ENCODE results near the gene ESPN. TPM values are rescaled to one million over a fixed set of nuclear protein-coding genes. Genes with fewer than 3 reads are reported as not detected.

The ESPN gene
- total and polyA plus RNA-seq, 2 of the 4 experiments (the other 2 are of a cell fraction) = under 0.01 to 0.02 TPM

DNA sequence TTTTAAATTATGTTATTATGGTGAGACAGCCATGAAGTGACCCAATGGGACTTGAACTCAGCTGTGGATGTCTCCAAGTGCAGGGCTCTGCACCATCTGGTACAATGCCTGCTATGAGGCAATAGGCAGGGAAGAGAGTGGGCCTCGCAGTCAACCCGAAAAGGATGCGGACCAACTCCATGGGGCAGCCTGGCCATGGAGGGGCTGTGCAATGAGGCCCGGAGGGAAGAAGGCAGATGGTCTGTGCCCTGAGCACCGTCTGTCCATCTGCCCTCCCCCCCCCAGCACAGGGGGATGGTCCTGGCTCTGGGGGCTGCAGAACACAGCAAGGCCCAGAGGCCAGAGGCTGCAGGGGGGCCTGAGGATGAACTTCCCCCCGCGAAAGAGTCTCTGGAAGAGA lies 17.0 kb downstream of the ESPN start:
- Histone ChIP-seq H4K91ac (ENCODE audit: insufficient read depth, low read depth, low read length) (no peak overlapping the region), H3K56ac (ENCODE audit: extremely low read depth, insufficient read depth, low read length) (no peak overlapping the region), H3K4ac (ENCODE audit: low read depth, low read length) (no peak overlapping the region), H2BK20ac (ENCODE audit: low read depth, low read length) (no peak overlapping the region), H2BK5ac (ENCODE audit: low read depth, low read length, poor library complexity, severe bottlenecking) (no peak overlapping the region), H2BK15ac (ENCODE audit: low read depth, low read length) (no peak overlapping the region), H2BK120ac (ENCODE audit: low read depth, low read length) (no peak overlapping the region), H3K14ac (replicated peaks; ENCODE audit: low read depth, low read length) (no peak overlapping the region), H4K8ac (ENCODE audit: low read depth in 2 of 2, low read length in 2 of 2) (no peak overlapping the region), H4K5ac (ENCODE audit: low read depth, low read length) (no peak overlapping the region), H3K9ac (ENCODE audit: low read depth, low read length) (no peak overlapping the region), H3K4me3 (ENCODE audit: insufficient read depth, low read depth, low read length) (no peak overlapping the region), H2AK5ac (ENCODE audit: low read depth, low read length) (no peak overlapping the region), H3K27me3 (ENCODE audit: control insufficient read depth, insufficient read depth, low read length) (peaks cover 36% of the 10 kb centered on the region), H3K27ac (ENCODE audit: insufficient read depth, low read length) (no peak overlapping the region), H3K9me1 (ENCODE audit: insufficient read depth, low read length) (no peaks in the 10 kb centered on the region; the same call in 1 of the 2 replicates), H3K36me3 (ENCODE audit: control insufficient read depth, insufficient read depth, low read length) (no peaks in the 10 kb centered on the region), H3K18ac (ENCODE audit: low read depth, low read length) (no peak overlapping the region), H3K23ac (ENCODE audit: low read depth, low read length) (no peak overlapping the region), H3K4me2 (ENCODE audit: low read depth, low read length) (no peak overlapping the region), H3K79me1 (ENCODE audit: low read depth in 1 of 2, low read length in 2 of 2) (no peaks in the 10 kb centered on the region), H2AK9ac (replicated peaks; ENCODE audit: low read depth, low read length, poor library complexity) (no peak overlapping the region), H2AFZ (replicated peaks; ENCODE audit: low read length, poor library complexity) (no peak overlapping the region), H3K4me1 (ENCODE audit: control insufficient read depth, insufficient read depth, low read length) (peaks cover 1% of the 10 kb centered on the region; the same call in 1 of the 2 replicates), H4K20me1 (ENCODE audit: insufficient read depth, low read length) (no peaks in the 10 kb centered on the region; the same call in 1 of the 2 replicates), H3K9me3 (ENCODE audit: control insufficient read depth, insufficient read depth, low read length) (no peaks in the 10 kb centered on the region)
- no TSS peak for BruUV-seq (replicated peaks)
- no peak for DNase-seq
- ChIA-PET POLR2A (ENCODE audit: unreplicated experiment) (no interaction called here), CTCF (interaction anchor here (1.3 kb wide), 1 partner anchor 194 kb away, joined by 3 read pairs; no protein-coding TSS in a partner anchor)
- 58% methylated on average over 2 of the region's 7 CpGs; no CpG with 5 or more reads in 1 of the 2 experiments for WGBS, 2 experiments (ENCODE audit: extremely low coverage in 2 of 2, insufficient read length in 1 of 2)
- TF ChIP-seq POLR2A (IDR thresholded peaks at IDR 0.05; ENCODE audit: low read depth, low read length) = no peak
- no peak for TF ChIP-seq BHLHE40 (IDR thresholded peaks at IDR 0.05; ENCODE audit: low read depth, low read length)
- no peak for TF ChIP-seq CEBPB (IDR thresholded peaks at IDR 0.05; ENCODE audit: low read depth, low read length)
- no peak for TF ChIP-seq RAD21 (IDR thresholded peaks at IDR 0.05; ENCODE audit: low read length)
- TF ChIP-seq, protein P1, sequence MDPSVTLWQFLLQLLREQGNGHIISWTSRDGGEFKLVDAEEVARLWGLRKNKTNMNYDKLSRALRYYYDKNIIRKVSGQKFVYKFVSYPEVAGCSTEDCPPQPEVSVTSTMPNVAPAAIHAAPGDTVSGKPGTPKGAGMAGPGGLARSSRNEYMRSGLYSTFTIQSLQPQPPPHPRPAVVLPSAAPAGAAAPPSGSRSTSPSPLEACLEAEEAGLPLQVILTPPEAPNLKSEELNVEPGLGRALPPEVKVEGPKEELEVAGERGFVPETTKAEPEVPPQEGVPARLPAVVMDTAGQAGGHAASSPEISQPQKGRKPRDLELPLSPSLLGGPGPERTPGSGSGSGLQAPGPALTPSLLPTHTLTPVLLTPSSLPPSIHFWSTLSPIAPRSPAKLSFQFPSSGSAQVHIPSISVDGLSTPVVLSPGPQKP (IDR thresholded peaks at IDR 0.05; ENCODE audit: borderline replicate concordance, low read depth, low read length) = no peak
- dilution Hi-C loops (cut with HindIII; ENCODE audit: low sequenced_read_pairs, unreplicated experiment) (no loop called here), in situ Hi-C loops (cut with MboI; ENCODE audit: low sequenced_read_pairs) (no loop called here), intact Hi-C loops (cut with micrococcal nuclease) (no loop called here)
- ATAC-seq (ENCODE audit: low read depth) = no peak
